ENCODE results near the gene KIF3A.

KIF3A gene

GRCh38 chr5:132768485-132768868 is 31.1 kb upstream of the KIF3A start:
- no peak for DNase-seq

- no peak for DNase-seq
These were observed 29.8 kb upstream of the KIF3A start for GRCh38 chr5:132767150-132767549.

GRCh38 chr5:132766806-132767055 is 29.4 kb upstream of the KIF3A start:
- no peak for DNase-seq

- no peak for DNase-seq
These were observed 28.9 kb upstream of the KIF3A start for GRCh38 chr5:132766020-132766805.

- no peak for DNase-seq
These were observed 28.1 kb upstream of the KIF3A start for GRCh38 chr5:132765311-132766019.

- no peak for DNase-seq
These were observed 27.4 kb upstream of the KIF3A start for GRCh38 chr5:132764671-132765238.

GRCh38 chr5:132764051-132764450 is 26.7 kb upstream of the KIF3A start:
- no peak for DNase-seq

- DNase-seq = no peak
These were observed 26.1 kb upstream of the KIF3A start for GRCh38 chr5:132763181-132764036.

GRCh38 chr5:132762246-132763000 is 25.1 kb upstream of the KIF3A start:
- no peak for DNase-seq

GRCh38 chr5:132761321-132762240 is 24.2 kb upstream of the KIF3A start:
- DNase-seq = no peak

GRCh38 chr5:132760601-132761317 is 23.4 kb upstream of the KIF3A start:
- no peak for DNase-seq

- DNase-seq = no peak
These were observed 22.7 kb upstream of the KIF3A start for GRCh38 chr5:132760049-132760420.

- no peak for DNase-seq
These were observed 22.0 kb upstream of the KIF3A start for GRCh38 chr5:132759114-132760048.

- no peak for DNase-seq
These were observed 21.1 kb upstream of the KIF3A start for GRCh38 chr5:132758451-132758850.

GRCh38 chr5:132756542-132756941 is 19.2 kb upstream of the KIF3A start:
- DNase-seq = no peak

GRCh38 chr5:132754947-132755346 is 17.6 kb upstream of the KIF3A start:
- no peak for DNase-seq

GRCh38 chr5:132754111-132754510 is 16.8 kb upstream of the KIF3A start:
- no peak for DNase-seq

- no peak for DNase-seq
These were observed 16.0 kb upstream of the KIF3A start for GRCh38 chr5:132753135-132753987.
